Neural progenitor cell (in vitro differentiated cells): ENCODE results near the gene FRMPD4. TPM values are rescaled to one million over a fixed set of nuclear protein-coding genes. Genes with fewer than 3 reads are reported as not detected.
A peak's percentile ranks its signal among the peaks of the same experiment; 100 is the strongest.

Source experiments
- DNase-seq: peaks from one replicate; pipeline ENCODE4 v3.0.0-alpha.2; 2016; ENCODE audit warnings: low spot score
- H2AFZ ChIP-seq: fragments of 200-600 bp; sonication (generic); replicated peaks from 2 replicates; pipeline ENCODE4 v1.6.1; 2016; ENCODE audit warnings: antibody characterized with exemption
- H3F3A ChIP-seq: fragments of 200-600 bp; sonication (generic); 2 replicates; pipeline ENCODE4 v1.6.1; 2016; ENCODE audit warnings: antibody characterized with exemption, low read depth
- H3K27ac ChIP-seq: fragments of 200-600 bp; sonication (generic); 2 replicates; pipeline ENCODE4 v1.5.1; 2016; ENCODE audit warnings: mild to moderate bottlenecking
- H3K27me3 ChIP-seq: fragments of 200-600 bp; sonication (generic); 2 replicates; pipeline ENCODE4 v1.6.1; 2016; ENCODE audit warnings: mild to moderate bottlenecking, moderate library complexity
- H3K36me3 ChIP-seq: fragments of 200-600 bp; sonication (generic); 2 replicates; pipeline ENCODE4 v1.5.1; 2016
- H3K4me1 ChIP-seq: fragments of 200-600 bp; sonication (generic); 2 replicates; pipeline ENCODE4 v1.6.1; 2016; ENCODE audit warnings: mixed run types
- H3K4me2 ChIP-seq: fragments of 200-600 bp; sonication (generic); 2 replicates; pipeline ENCODE4 v1.6.1; 2016
- H3K4me3 ChIP-seq: fragments of 200-600 bp; sonication (generic); 2 replicates; pipeline ENCODE4 v1.5.1; 2016
- H3K79me2 ChIP-seq: fragments of 200-600 bp; sonication (generic); 2 replicates; pipeline ENCODE4 v1.6.1; 2016; ENCODE audit warnings: low read depth
- H3K9ac ChIP-seq: fragments of 200-600 bp; sonication (generic); 2 replicates; pipeline ENCODE4 v1.6.1; 2016
- H3K9me3 ChIP-seq: fragments of 200-600 bp; sonication (generic); 2 replicates; pipeline ENCODE4 v1.5.1; 2016; ENCODE audit warnings: low read depth
- H4K20me1 ChIP-seq: fragments of 200-600 bp; sonication (generic); 2 replicates; pipeline ENCODE4 v1.6.1; 2016; ENCODE audit warnings: low read depth
- H3K27ac Mint-ChIP-seq: 3 replicates; pipeline ENCODE4 v1.8.0; 2021; ENCODE audit warnings: mixed read lengths
- H3K27me3 Mint-ChIP-seq: 2 replicates; pipeline ENCODE4 v1.8.0; 2022; ENCODE audit warnings: low read depth, mild to moderate bottlenecking, inconsistent platforms, moderate library complexity, mixed read lengths; ENCODE audit not compliant: insufficient read depth
- H3K36me3 Mint-ChIP-seq: 3 replicates; pipeline ENCODE4 v1.8.0; 2021; ENCODE audit warnings: mixed read lengths
- H3K4me1 Mint-ChIP-seq: 3 replicates; pipeline ENCODE4 v1.8.0; 2021; ENCODE audit warnings: mixed read lengths
- H3K4me3 Mint-ChIP-seq: 3 replicates; pipeline ENCODE4 v1.8.0; 2021; ENCODE audit warnings: mild to moderate bottlenecking, moderate library complexity, mixed read lengths
- H3K9me3 Mint-ChIP-seq: 3 replicates; pipeline ENCODE4 v1.8.0; 2020; ENCODE audit warnings: mixed read lengths
- EZH2 ChIP-seq: fragments of 200-600 bp; sonication (generic); IDR thresholded peaks from 2 replicates; pipeline ENCODE4 v1.6.1; 2017; ENCODE audit warnings: antibody characterized with exemption, mild to moderate bottlenecking, moderate library complexity
- EZH2phosphoT487 ChIP-seq: fragments of 200-600 bp; sonication (generic); IDR thresholded peaks from 2 replicates; pipeline ENCODE4 v1.6.1; 2017; ENCODE audit warnings: antibody characterized with exemption
- small RNA-seq: library from RNA; depleted of rRNA; stranded (forward); fragments of <200 nt; gene quantifications from one replicate; pipeline ENCODE3, GENCODE V24; 2015
- total RNA-seq: library from RNA; depleted of rRNA; stranded (reverse); fragments of >200 nt; gene quantifications from 2 replicates; pipeline ENCODE4 v1.2.3, GENCODE V29; 2015; ENCODE audit warnings: low replicate concordance
- TF ChIP-seq, protein P1 (sequence below): fragments of 200-600 bp; sonication (generic); IDR thresholded peaks from 2 replicates; pipeline ENCODE4 v1.5.1; 2017; ENCODE audit warnings: antibody characterized with exemption, mild to moderate bottlenecking

FRMPD4 gene
- total RNA-seq, 1 donor from 2014 or later, result not detected

DNA sequence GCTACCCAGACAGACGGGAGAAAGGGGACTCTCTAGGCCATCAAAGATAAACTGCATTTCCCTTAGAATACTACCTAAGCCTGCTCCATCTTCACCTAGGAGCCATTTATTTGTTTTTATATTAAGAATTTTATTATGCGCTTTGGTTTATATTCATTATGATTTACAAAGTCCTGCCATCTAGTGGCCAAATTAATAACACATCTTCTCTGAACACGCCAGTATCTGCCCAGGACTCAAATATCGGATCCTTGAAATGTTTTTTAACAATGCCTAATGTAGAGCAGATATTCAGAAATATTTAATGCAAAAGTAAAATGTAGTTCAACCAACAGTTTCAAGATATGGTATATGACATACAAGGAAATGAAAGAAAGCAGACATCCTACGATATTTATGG lies 632.2 kb downstream of the FRMPD4 start:
- no peak overlapping the region for H3K4me2 ChIP-seq
- TF ChIP-seq EZH2phosphoT487, result no peak
- TF ChIP-seq, protein P1, sequence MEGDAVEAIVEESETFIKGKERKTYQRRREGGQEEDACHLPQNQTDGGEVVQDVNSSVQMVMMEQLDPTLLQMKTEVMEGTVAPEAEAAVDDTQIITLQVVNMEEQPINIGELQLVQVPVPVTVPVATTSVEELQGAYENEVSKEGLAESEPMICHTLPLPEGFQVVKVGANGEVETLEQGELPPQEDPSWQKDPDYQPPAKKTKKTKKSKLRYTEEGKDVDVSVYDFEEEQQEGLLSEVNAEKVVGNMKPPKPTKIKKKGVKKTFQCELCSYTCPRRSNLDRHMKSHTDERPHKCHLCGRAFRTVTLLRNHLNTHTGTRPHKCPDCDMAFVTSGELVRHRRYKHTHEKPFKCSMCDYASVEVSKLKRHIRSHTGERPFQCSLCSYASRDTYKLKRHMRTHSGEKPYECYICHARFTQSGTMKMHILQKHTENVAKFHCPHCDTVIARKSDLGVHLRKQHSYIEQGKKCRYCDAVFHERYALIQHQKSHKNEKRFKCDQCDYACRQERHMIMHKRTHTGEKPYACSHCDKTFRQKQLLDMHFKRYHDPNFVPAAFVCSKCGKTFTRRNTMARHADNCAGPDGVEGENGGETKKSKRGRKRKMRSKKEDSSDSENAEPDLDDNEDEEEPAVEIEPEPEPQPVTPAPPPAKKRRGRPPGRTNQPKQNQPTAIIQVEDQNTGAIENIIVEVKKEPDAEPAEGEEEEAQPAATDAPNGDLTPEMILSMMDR, result peak; percentile 62
- no peak overlapping the region for H3K27ac Mint-ChIP-seq
- H3K79me2 ChIP-seq, result no peaks in the 10 kb centered on the region
- H3K4me1 Mint-ChIP-seq, result no peaks in the 10 kb centered on the region
- peak; percentile 24 for DNase-seq
- no peak overlapping the region for H3K4me3 ChIP-seq
- H3K36me3 Mint-ChIP-seq, result no peaks in the 10 kb centered on the region
- H3K27me3 Mint-ChIP-seq, result no peaks in the 10 kb centered on the region
- no peaks in the 10 kb centered on the region for H3K27me3 ChIP-seq
- H3K9me3 ChIP-seq, result no peaks in the 10 kb centered on the region
- no peak overlapping the region for H3K27ac ChIP-seq
- H3K4me1 ChIP-seq, result no peaks in the 10 kb centered on the region
- H3K4me3 Mint-ChIP-seq, result no peak overlapping the region
- H3K9ac ChIP-seq, result no peak overlapping the region
- no peak overlapping the region for H2AFZ ChIP-seq
- H3K9me3 Mint-ChIP-seq, result no peaks in the 10 kb centered on the region
- H4K20me1 ChIP-seq, result no peaks in the 10 kb centered on the region
- H3K36me3 ChIP-seq, result no peaks in the 10 kb centered on the region
- no peaks in the 10 kb centered on the region for H3F3A ChIP-seq

GRCh38 chrX:12771445-12772069 lies 633.3 kb downstream of the FRMPD4 start:
- no peaks in the 10 kb centered on the region for H3K9me3 Mint-ChIP-seq

More at GRCh38 chrX:12771445-12772069, 633.3 kb downstream of the FRMPD4 start:
- Mint-ChIP-seq H3K36me3 (no peaks in the 10 kb centered on the region), H3K27ac (no peak overlapping the region), H3K27me3 (no peaks in the 10 kb centered on the region), H3K4me3 (no peak overlapping the region), H3K4me1 (no peaks in the 10 kb centered on the region)
- Histone ChIP-seq H4K20me1 (no peaks in the 10 kb centered on the region), H3K9ac (no peak overlapping the region), H3K4me3 (no peak overlapping the region), H3F3A (no peaks in the 10 kb centered on the region), H2AFZ (no peak overlapping the region), H3K4me2 (no peak overlapping the region), H3K36me3 (no peaks in the 10 kb centered on the region), H3K9me3 (no peaks in the 10 kb centered on the region), H3K4me1 (no peaks in the 10 kb centered on the region), H3K27me3 (no peaks in the 10 kb centered on the region), H3K79me2 (no peaks in the 10 kb centered on the region), H3K27ac (no peak overlapping the region)
- TF ChIP-seq, protein P1, result peak; percentile 73
- TF ChIP-seq EZH2phosphoT487, result no peak
- TF ChIP-seq EZH2, result no peak
- peak; percentile 84 for DNase-seq

Small RNA genes within 50 kb of the gene (small RNA-seq; reads per million reads assigned to genes)
- gene AC119619.1 (not detected), gene RF00019 (not detected), gene RN7SKP290 (not detected)
